Activated T-cell treated with anti-CD3 and anti-CD28 coated beads for 4 hours (primary cell): ENCODE results near the gene C1orf159.
"Not testable (repeated sequence)": the region's sequence is repeated elsewhere in the genome, so short reads cannot be mapped to it uniquely, and the experiment has no call there.

Source experiments
- DNase-seq: peaks from one replicate; pipeline ENCODE4 v3.0.0-alpha.2; 2020

C1orf159 gene

DNA sequence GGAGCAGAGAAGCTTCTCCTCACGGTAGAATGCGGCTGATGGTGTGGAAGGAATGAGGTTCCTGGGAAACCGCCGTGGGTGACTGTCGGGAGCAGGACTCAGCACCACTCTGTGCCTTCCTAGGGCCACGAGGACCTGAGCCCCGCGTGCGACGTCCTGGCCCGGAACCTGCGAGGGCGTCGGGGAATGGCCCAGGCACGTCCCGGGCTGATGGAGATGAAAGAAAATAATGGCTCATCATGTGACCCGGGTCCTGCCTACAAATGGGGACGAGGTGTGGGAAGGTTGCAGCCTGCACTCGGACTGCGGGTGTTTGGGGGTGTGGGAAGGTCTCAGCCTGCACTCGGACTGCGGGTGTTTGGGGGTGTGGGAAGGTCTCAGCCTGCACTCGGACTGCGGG is 32.7 kb upstream of the C1orf159 start:
- no peak for DNase-seq

- no peak for DNase-seq
Measured at GRCh38 chr1:1148061-1148460, 32.2 kb upstream of the C1orf159 start.

GRCh38 chr1:1146596-1146995 is 30.7 kb upstream of the C1orf159 start:
- no peak for DNase-seq

DNA sequence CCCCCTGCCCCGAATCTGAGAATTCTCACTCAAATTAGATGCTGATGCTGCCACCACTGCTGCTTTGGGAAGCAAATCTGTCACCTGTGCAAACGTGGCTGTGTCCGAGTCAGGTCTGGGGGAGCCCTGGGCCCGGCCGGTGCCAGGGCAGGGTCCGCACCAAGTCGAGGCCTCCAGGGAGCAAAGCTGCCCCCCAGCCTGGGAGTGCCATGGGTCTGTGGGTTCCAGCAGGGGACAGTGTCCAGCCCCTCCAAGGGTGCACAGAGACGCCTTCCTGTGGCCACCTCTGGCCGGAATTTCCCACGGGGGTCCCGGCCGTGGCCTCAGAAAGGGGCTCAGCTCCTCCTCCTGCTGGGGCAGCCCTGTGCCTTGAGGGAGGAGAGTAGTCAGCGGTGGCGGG is 30.1 kb upstream of the C1orf159 start:
- DNase-seq = no peak

GRCh38 chr1:1145547-1145914 is 29.6 kb upstream of the C1orf159 start:
- DNase-seq = no peak

GRCh38 chr1:1144843-1145546 is 29.1 kb upstream of the C1orf159 start:
- no peak for DNase-seq

GRCh38 chr1:1144122-1144842 is 28.4 kb upstream of the C1orf159 start:
- DNase-seq = no peak

- DNase-seq = no peak
Measured at GRCh38 chr1:1143636-1144035, 27.7 kb upstream of the C1orf159 start.

DNA sequence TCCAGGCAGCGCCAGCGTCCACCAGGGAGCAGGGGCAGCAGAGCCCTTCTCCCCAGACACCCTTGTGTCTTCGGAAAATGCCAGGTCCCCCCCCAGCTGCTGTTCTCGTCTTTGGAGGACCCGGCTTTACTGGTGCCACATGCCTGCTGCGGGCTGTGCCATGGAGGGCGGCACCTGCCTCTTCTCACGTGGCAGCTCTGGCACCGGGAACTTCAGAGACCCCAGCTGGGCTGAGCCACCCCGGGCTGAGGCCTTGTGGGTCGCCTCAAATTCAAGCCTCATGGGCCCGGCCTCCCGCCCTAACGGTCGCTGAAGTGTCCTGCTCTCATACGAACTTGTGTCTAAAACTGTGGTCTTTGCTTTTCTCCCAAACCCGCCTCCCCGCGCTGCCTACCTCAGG is 27.0 kb upstream of the C1orf159 start:
- no peak for DNase-seq

- not testable (repeated sequence) for DNase-seq
Measured at GRCh38 chr1:1142352-1142751, 26.5 kb upstream of the C1orf159 start.

DNA sequence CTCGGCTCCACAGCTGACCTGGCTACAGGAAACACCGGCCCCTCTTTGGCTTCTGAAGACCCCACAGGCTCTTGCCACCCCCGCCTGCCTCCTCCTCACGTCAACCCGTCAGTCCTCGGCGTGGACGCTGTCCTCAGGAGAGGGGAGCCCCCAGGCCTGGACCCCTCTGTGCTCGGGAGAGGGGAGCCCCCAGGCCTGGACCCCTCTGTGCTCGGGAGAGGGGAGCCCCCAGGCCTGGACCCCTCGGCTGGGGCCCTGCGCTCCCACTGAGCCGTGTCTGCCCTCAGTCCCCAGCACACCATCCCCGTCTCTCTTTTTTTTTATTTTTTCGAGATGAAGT is 26.0 kb upstream of the C1orf159 start:
- DNase-seq = no peak

GRCh38 chr1:1141244-1141910 is 25.5 kb upstream of the C1orf159 start:
- no peak for DNase-seq

DNA sequence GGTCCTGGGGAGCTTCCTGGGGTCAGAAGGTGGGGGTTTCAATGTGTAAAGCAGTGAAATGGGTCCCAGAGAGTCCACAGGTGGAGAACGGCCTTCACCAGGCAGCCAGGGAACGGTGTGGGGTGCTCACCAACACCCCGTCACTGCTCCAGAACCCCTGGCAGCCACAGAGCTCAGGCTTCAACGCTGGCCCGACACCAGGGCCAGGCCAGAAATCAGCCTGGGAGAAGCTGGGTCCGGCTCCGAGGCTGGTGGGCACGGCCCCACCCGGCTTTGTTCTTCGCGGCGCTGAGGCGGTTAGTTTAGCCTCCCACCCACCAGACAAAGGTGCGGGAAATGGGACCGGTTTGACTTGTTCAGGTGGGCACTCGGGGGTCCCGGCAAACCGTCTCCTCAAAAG is 24.8 kb upstream of the C1orf159 start:
- DNase-seq = no peak

- peak; percentile 67 for DNase-seq
Measured at GRCh38 chr1:1137256-1138045, 21.6 kb upstream of the C1orf159 start.

DNA sequence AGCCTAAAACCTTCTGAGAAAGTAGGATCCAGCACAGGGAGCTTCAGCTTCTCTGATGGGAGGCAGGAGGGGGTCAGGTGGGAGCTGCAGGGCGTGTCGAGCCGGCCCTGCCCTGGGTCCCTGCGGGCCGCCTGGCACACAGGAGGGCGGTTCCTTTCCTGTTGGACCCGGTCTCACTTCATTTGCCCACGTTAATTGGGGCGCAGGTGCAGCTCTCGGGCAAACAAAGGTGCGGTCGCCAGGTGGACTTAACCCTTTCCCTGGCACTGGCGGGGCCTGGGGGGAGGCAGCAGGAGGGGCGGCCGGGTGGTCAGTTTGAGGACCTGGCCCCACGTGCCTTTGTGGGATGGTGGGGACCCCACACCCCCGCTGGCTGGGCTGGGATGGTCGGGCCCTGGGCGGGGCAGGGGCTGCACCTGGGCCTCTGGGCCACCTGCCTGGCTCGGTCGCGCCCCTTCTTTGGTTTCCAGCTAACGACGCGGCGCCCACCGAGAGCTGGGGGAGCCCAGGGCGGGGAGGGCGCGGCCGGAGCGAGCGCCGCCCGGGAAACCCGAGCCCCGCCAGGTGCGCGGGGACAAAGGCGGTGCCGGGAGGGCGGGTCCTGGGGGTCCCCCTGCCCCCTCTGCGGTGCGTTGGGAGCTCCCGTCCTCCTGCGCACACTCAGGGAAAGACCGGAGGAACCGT is 20.8 kb upstream of the C1orf159 start:
- no peak for DNase-seq

GRCh38 chr1:1135339-1136136 is 19.6 kb upstream of the C1orf159 start:
- no peak for DNase-seq

- no peak for DNase-seq
Measured at GRCh38 chr1:1134300-1134970, 18.5 kb upstream of the C1orf159 start.

- DNase-seq = no peak
Measured at GRCh38 chr1:1132956-1133750, 17.3 kb upstream of the C1orf159 start.

- DNase-seq = no peak
Measured at GRCh38 chr1:1132042-1132950, 16.4 kb upstream of the C1orf159 start.
